Smooth muscle cell (in vitro differentiated cells): Measurements from ENCODE around the gene PRMT1. TPM values are rescaled to one million over a fixed set of nuclear protein-coding genes. Genes with fewer than 3 reads are reported as not detected.
A peak's percentile ranks its signal among the peaks of the same experiment; 100 is the strongest.

ENCODE experiments used
- DNase-seq: peaks from one replicate; lab custom pipeline; 2025; ENCODE audit not compliant: unreplicated experiment; lab: John Stamatoyannopoulos, UW
- H2AFZ ChIP-seq: fragments of 200-600 bp; sonication (generic); 2 replicates; pipeline ENCODE4 v1.6.0; 2016; ENCODE audit warnings: antibody characterized with exemption, low read depth, mild to moderate bottlenecking
- H3F3A ChIP-seq: fragments of 200-600 bp; sonication (generic); 2 replicates; pipeline ENCODE4 v1.6.0; 2017; ENCODE audit warnings: antibody characterized with exemption, low read depth
- H3K27ac ChIP-seq: fragments of 200-600 bp; sonication (generic); 2 replicates; pipeline ENCODE4 v1.5.1; 2016; ENCODE audit warnings: low read depth, mild to moderate bottlenecking
- H3K27me3 ChIP-seq: fragments of 200-600 bp; sonication (generic); 2 replicates; pipeline ENCODE4 v1.6.1; 2016; ENCODE audit warnings: low read depth, mild to moderate bottlenecking
- H3K36me3 ChIP-seq: fragments of 200-600 bp; sonication (generic); 2 replicates; pipeline ENCODE4 v1.5.1; 2016; ENCODE audit warnings: low read depth
- H3K4me1 ChIP-seq: fragments of 200-600 bp; sonication (generic); 2 replicates; pipeline ENCODE4 v1.5.1; 2016; ENCODE audit warnings: low read depth
- H3K4me2 ChIP-seq: fragments of 200-600 bp; sonication (generic); 2 replicates; pipeline ENCODE4 v1.6.0; 2016; ENCODE audit warnings: mild to moderate bottlenecking
- H3K4me3 ChIP-seq: fragments of 200-600 bp; sonication (generic); 2 replicates; pipeline ENCODE4 v1.5.1; 2016; ENCODE audit warnings: mild to moderate bottlenecking
- H3K79me2 ChIP-seq: fragments of 200-600 bp; sonication (generic); 2 replicates; pipeline ENCODE4 v1.6.0; 2016; ENCODE audit warnings: low read depth, mild to moderate bottlenecking
- H3K9ac ChIP-seq: fragments of 200-600 bp; sonication (generic); 2 replicates; pipeline ENCODE4 v1.6.0; 2016; ENCODE audit warnings: low read depth
- H3K9me3 ChIP-seq: fragments of 200-600 bp; sonication (generic); replicated peaks from 2 replicates; pipeline ENCODE4 v1.5.1; 2016; ENCODE audit warnings: low read depth
- H4K20me1 ChIP-seq: fragments of 200-600 bp; sonication (generic); 2 replicates; pipeline ENCODE4 v1.6.0; 2016; ENCODE audit warnings: low read depth
- CTCF ChIP-seq: fragments of 200-600 bp; sonication (generic); IDR thresholded peaks from 2 replicates; pipeline ENCODE4 v1.5.1; 2017; ENCODE audit warnings: borderline replicate concordance, mild to moderate bottlenecking, antibody characterized with exemption; ENCODE audit not compliant: insufficient read depth, poor library complexity, severe bottlenecking
- WGBS: methylation state at CpG from one replicate; pipeline ENCODE4 v1.1.7; 2016; ENCODE audit warnings: low lambda C conversion rate; 5-methylcytosine and 5-hydroxymethylcytosine counted together
- polyA plus RNA-seq: library from polyadenylated mRNA; unstranded; fragments of >200 nt; fragmentation: Nextera tagmentation; extraction: Ambion mirVana; gene quantifications from 2 replicates; pipeline ENCODE4 v1.2.1, GENCODE V29; 2016
- total RNA-seq: library from RNA; depleted of rRNA; stranded (reverse); fragments of >200 nt; gene quantifications from 2 replicates; pipeline ENCODE4 v1.2.3, GENCODE V29; 2014

Gene PRMT1
- total and polyA plus RNA-seq, 2 experiments from 2014 or later = 147 to 175 TPM

GRCh38 chr19:49663224-49663623 lies 13.8 kb upstream of the PRMT1 start:
- no peak overlapping the region for H3K9ac ChIP-seq

GRCh38 chr19:49664171-49665035 lies 12.7 kb upstream of the PRMT1 start:
- H4K20me1 ChIP-seq = peaks cover 25% of the 10 kb centered on the region
- no peaks in the 10 kb centered on the region for H3K27me3 ChIP-seq
- no peaks in the 10 kb centered on the region for H3K9me3 ChIP-seq
- peak overlapping the region; percentile 88 for H3K4me2 ChIP-seq
- no peak overlapping the region for H2AFZ ChIP-seq
- DNase-seq = peak; percentile 86
- peak overlapping the region; percentile 67 for H3K27ac ChIP-seq
- no peaks in the 10 kb centered on the region for H3F3A ChIP-seq
- H3K79me2 ChIP-seq = peaks cover 14% of the 10 kb centered on the region
- peak overlapping the region; percentile 80 for H3K4me3 ChIP-seq
- peaks cover 6% of the 10 kb centered on the region for H3K4me1 ChIP-seq
- peak overlapping the region; percentile 37 for H3K9ac ChIP-seq
- no peaks in the 10 kb centered on the region for H3K36me3 ChIP-seq
- TF ChIP-seq CTCF = no peak
- WGBS = 2% methylated on average over 53 of the region's 53 CpGs

More at GRCh38 chr19:49663224-49663623, 13.8 kb upstream of the PRMT1 start:
- Histone ChIP-seq H3F3A (no peaks in the 10 kb centered on the region), H3K27ac (no peak overlapping the region), H3K4me2 (no peak overlapping the region), H3K4me1 (peaks cover 6% of the 10 kb centered on the region), H3K79me2 (peaks cover 14% of the 10 kb centered on the region), H3K9me3 (no peaks in the 10 kb centered on the region), H4K20me1 (peaks cover 25% of the 10 kb centered on the region), H3K36me3 (no peaks in the 10 kb centered on the region), H3K27me3 (no peaks in the 10 kb centered on the region), H3K4me3 (no peak overlapping the region), H2AFZ (no peak overlapping the region)
- no peak for TF ChIP-seq CTCF
- DNase-seq = no peak
- WGBS = 94% methylated on average over 12 of the region's 12 CpGs

GRCh38 chr19:49665036-49665350 lies 12.1 kb upstream of the PRMT1 start:
- Histone ChIP-seq H3K27me3 (no peaks in the 10 kb centered on the region), H2AFZ (no peak overlapping the region), H3K9ac (peak overlapping the region; percentile 37), H3K4me1 (peaks cover 6% of the 10 kb centered on the region), H3F3A (no peaks in the 10 kb centered on the region), H3K27ac (peak overlapping the region; percentile 67), H3K79me2 (peaks cover 14% of the 10 kb centered on the region), H4K20me1 (peaks cover 23% of the 10 kb centered on the region), H3K36me3 (no peaks in the 10 kb centered on the region), H3K4me2 (peak overlapping the region; percentile 88), H3K4me3 (peak overlapping the region; percentile 80), H3K9me3 (no peaks in the 10 kb centered on the region)
- WGBS = under 1% methylated on average over 7 of the region's 7 CpGs
- TF ChIP-seq CTCF = no peak
- DNase-seq = no peak
